Esophagus squamous epithelium (tissue), 5 donors: ENCODE measurements around the gene SLC35E2B. TPM values are rescaled to one million over a fixed set of nuclear protein-coding genes. Genes with fewer than 3 reads are reported as not detected.
A peak's percentile ranks its signal among the peaks of the same experiment; 100 is the strongest.

ENCODE experiments used
- DNase-seq: peaks from one replicate; lab custom pipeline; 2025; lab: John Stamatoyannopoulos, UW
- H3K27ac ChIP-seq, 4 donors: fragments of 200-600 bp; sonication (generic); one replicate each; pipeline ENCODE4 v1.5.1; 2016 to 2019; ENCODE audit warnings: mild to moderate bottlenecking in 1 of 4
- H3K27me3 ChIP-seq, 4 donors: fragments of 200-600 bp; sonication (generic); 1 replicate in 3 of 4; 2 replicates in 1 of 4; pipeline versions ENCODE4 v1.5.1 to v1.6.0; 2017 to 2021; ENCODE audit warnings: antibody characterized with exemption in 1 of 4
- H3K36me3 ChIP-seq, 3 donors: fragments of 200-600 bp; sonication (generic); one replicate each; pipeline ENCODE4 v1.5.1; 2016 to 2019
- H3K4me1 ChIP-seq, 3 donors: fragments of 200-600 bp; sonication (generic); one replicate each; pipeline ENCODE4 v1.5.1; 2017 to 2019
- H3K4me3 ChIP-seq, 4 donors: fragments of 200-600 bp; sonication (generic); 1 replicate in 3 of 4; 2 replicates in 1 of 4; pipeline ENCODE4 v1.5.1; 2016 to 2019; ENCODE audit warnings: mild to moderate bottlenecking in 2 of 4, moderate library complexity in 1 of 4
- H3K9me3 ChIP-seq, 3 donors: fragments of 200-600 bp; sonication (generic); one replicate each; pipeline ENCODE4 v1.5.1; 2016 to 2019
- POLR2A ChIP-seq, 4 donors: fragments of 450-650 bp; IDR thresholded peaks; one replicate each; pipeline ENCODE4 v1.6.1; 2017; ENCODE audit warnings: antibody characterized with exemption in 4 of 4, mild to moderate bottlenecking in 4 of 4, moderate library complexity in 3 of 4
- WGBS, 2 donors: methylation state at CpG; one replicate each; pipeline ENCODE4 v1.1.5; 2018; 5-methylcytosine and 5-hydroxymethylcytosine counted together
- intact Hi-C: fragments of 100-400 bp; cut with DNase I; formaldehyde crosslinking; loops from one replicate; pipeline ENCODE4 v1.15.0; 2022
- total RNA-seq, 4 donors: library from RNA; depleted of rRNA; stranded (reverse); fragments of >200 nt; gene quantifications; one replicate each; pipeline ENCODE4 v1.1.0, GENCODE V29; 2016
- TF ChIP-seq, protein P1 (sequence below), 6 experiments: fragments of 450-650 bp in 4 of 6; fragments of 200-600 bp in 2 of 6; sonication (generic) in 2 of 6; IDR thresholded peaks; one replicate each; pipeline ENCODE4 v1.5.1; 2016 to 2019; ENCODE audit warnings: antibody characterized with exemption in 6 of 6, mild to moderate bottlenecking in 4 of 6, moderate library complexity in 4 of 6
- donor health status: DM: yes; HTN: yes; CAD: no.

The SLC35E2B gene
- total RNA-seq, 4 donors from 2014 or later, result 13.2 to 34.3 (median 25.7) TPM

DNA sequence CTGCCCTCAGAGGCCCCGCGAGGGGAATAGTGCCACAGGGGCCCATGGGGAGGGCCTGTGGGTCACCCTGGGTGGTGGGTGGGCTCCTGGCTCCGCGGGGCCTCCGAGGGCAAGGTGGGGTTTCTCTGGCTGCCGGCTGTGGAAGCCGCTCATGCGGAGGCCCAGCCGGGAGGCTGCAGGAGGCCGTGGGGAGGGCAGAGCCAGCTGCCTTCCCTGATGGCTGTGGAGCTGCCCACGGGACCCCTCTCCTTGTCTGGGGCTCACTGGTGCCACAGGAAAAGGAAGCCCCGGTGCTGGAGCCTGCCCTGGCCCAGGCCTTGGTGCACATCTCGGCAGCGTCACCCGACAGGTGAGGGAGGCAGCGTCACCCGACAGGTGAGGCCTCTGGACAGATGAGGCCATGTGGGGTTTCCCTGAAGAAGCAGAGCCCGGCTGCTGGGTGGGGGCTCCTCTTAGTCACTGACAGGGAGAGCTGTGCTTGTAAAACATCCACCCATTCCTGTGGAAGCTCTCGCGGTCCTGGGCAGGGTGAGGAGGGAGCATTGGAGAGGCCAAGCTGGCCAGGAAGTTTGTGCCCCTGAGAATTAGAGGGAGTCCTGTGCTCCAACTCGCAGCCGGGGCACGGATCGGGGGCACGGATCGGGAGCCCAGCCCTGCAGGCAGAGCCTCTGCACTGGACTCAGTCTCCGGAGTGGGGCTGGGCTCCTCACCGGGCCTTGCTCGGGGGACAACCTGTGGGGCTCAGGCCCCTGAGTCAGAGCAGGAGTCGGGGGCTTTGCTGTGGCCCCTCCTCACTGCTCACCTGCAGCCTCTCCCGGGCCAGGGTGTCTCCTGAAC, 71.2 kb downstream of the SLC35E2B start:
- TF ChIP-seq, protein P1, sequence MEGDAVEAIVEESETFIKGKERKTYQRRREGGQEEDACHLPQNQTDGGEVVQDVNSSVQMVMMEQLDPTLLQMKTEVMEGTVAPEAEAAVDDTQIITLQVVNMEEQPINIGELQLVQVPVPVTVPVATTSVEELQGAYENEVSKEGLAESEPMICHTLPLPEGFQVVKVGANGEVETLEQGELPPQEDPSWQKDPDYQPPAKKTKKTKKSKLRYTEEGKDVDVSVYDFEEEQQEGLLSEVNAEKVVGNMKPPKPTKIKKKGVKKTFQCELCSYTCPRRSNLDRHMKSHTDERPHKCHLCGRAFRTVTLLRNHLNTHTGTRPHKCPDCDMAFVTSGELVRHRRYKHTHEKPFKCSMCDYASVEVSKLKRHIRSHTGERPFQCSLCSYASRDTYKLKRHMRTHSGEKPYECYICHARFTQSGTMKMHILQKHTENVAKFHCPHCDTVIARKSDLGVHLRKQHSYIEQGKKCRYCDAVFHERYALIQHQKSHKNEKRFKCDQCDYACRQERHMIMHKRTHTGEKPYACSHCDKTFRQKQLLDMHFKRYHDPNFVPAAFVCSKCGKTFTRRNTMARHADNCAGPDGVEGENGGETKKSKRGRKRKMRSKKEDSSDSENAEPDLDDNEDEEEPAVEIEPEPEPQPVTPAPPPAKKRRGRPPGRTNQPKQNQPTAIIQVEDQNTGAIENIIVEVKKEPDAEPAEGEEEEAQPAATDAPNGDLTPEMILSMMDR (IDR thresholded peaks at IDR 0.05), result no peak
- TF ChIP-seq POLR2A (IDR thresholded peaks at IDR 0.05), result no peak
- Histone ChIP-seq H3K36me3 (peaks cover 0 to 54% (median 3%) of the 10 kb centered on the region in 3 donors), H3K27me3 (no peaks in the 10 kb centered on the region), H3K9me3 (no peaks in the 10 kb centered on the region), H3K4me3 (no peak overlapping the region), H3K4me1 (peaks cover 14 to 64% (median 14%) of the 10 kb centered on the region in 3 donors), H3K27ac (peak overlapping the region in 3 of 4 donors; percentile 42 to 59 (median 51))
- intact Hi-C loops, result no loop called here
- no peak for DNase-seq
- no CpG with 5 or more reads among the region's 31 CpGs for WGBS, 2 donors

DNA sequence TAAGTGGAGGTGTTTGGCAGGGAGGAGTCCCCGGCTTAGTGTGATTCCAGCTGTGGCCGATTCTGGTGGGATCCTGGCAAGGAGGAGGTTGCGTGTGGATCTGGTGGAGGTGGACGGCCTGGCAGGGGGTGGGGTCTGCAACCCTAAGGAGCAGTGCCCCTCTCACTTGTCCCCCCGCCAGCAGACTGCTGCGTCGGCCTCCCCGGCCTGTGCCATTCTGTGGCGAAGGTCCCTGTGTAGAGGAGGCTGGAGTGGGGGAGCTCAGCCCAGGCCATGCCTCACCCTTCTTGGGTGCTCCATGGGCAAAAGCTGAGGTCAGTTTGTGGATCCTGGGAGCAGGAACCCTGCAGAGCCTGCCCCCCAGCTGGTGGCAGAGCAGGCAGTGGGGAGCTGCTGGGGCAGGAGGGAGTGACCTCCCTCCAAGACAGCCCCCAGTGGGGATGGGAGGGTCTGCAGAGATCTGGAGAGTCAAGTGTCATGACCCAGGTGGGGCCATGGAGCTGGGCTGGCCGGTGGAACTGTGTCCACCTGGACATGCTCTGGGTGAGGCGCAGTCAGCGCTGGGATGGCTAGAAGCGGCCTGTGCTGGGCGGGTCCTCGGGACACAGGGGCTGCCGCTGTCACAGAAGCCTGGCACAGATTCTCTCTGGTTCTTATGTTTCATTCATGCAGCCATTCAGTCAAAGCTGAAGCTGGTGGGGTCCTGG, 72.0 kb downstream of the SLC35E2B start:
- no peaks in the 10 kb centered on the region for H3K27me3 ChIP-seq
- H3K4me3 ChIP-seq, result no peak overlapping the region
- DNase-seq, result no peak
- no peaks in the 10 kb centered on the region for H3K9me3 ChIP-seq
- TF ChIP-seq, protein P1 (IDR thresholded peaks at IDR 0.05), result no peak
- TF ChIP-seq POLR2A (IDR thresholded peaks at IDR 0.05), result no peak
- intact Hi-C loops, result no loop called here
- no peak overlapping the region for H3K27ac ChIP-seq
- H3K4me1 ChIP-seq, result peaks cover 15 to 60% (median 17%) of the 10 kb centered on the region in 3 donors
- WGBS, 2 donors, result 91% methylated on average over 12 of the region's 16 CpGs; no CpG with 5 or more reads in 1 of the 2 donors
- H3K36me3 ChIP-seq, result peaks cover 0 to 52% (median 3%) of the 10 kb centered on the region in 3 donors

DNA sequence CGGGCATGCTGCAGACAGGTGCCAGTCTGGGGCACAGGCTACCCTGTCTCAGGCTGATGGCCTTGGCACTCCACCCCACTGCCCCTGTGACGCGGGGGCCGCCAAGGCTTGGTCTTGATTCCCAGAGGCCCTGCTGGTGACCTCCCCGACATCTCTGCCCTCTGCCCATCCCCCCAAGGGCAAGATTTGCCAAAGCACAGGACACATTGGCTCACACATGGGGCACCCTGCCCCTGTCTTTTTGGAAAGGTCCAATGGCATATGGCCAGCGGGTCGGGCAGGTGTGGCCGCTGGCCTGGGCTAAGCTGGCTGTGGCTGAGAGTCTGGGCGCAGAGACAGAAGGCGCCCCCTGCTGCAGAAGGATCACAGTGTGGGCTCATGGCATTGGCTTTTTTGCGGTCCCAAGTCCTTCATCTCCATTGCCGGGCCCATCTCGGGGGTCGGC, 72.7 kb downstream of the SLC35E2B start:
- no peak for DNase-seq
- Histone ChIP-seq H3K9me3 (no peaks in the 10 kb centered on the region), H3K27ac (no peak overlapping the region), H3K27me3 (no peaks in the 10 kb centered on the region), H3K4me1 (peaks cover 15 to 61% (median 17%) of the 10 kb centered on the region in 3 donors), H3K36me3 (peaks cover 0 to 45% (median 3%) of the 10 kb centered on the region in 3 donors), H3K4me3 (no peak overlapping the region)
- intact Hi-C loops, result no loop called here
- no peak for TF ChIP-seq POLR2A (IDR thresholded peaks at IDR 0.05)
- TF ChIP-seq, protein P1 (IDR thresholded peaks at IDR 0.05), result peak in 1 of 6 experiments; percentile 22
- WGBS, 2 donors, result 87 to 89% methylated on average over 3 to 7 of the region's 14 CpGs

DNA sequence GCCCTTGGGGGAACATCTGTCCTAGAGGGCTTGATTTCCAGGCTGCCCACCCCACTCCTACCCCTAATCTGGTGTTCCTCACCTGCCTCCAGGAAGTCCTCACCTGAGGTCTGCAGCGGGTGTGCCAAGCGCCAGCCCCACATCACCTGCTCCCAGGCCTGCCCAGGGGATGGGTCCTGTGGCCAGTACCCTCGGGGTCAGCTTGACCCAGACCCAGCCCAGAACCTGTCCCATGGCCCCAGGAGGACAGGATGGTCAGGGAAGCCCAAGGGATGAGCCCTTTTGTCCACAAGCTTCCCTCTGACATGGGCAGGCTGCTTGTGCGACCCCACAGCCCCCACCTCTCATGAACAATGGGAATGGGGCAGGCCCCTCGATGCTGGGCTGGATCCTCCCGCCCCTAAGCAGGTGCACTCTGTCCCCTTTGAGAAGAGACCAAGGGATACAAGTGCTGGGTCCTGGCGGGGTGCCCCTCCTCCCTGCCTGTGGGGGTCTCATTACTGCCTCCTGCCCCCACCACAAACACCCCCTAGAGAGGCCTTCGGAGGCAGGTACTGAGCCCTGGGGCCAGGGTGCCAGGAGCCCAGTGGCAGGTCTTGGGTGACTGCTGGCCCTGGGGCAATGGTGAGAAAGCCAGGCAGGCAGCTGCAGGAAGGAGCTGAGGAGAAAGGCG, 74.1 kb downstream of the SLC35E2B start:
- intact Hi-C loops, result no loop called here
- H3K4me1 ChIP-seq, result peaks cover 27 to 75% (median 28%) of the 10 kb centered on the region in 3 donors
- no peaks in the 10 kb centered on the region for H3K9me3 ChIP-seq
- TF ChIP-seq, protein P1 (IDR thresholded peaks at IDR 0.05), result no peak
- TF ChIP-seq POLR2A (IDR thresholded peaks at IDR 0.05), result no peak
- WGBS, 2 donors, result 100% methylated on average over 1 of the region's 9 CpGs; no CpG with 5 or more reads in 1 of the 2 donors
- no peak overlapping the region for H3K4me3 ChIP-seq
- DNase-seq, result no peak
- H3K36me3 ChIP-seq, result peaks cover 0 to 33% (median 3%) of the 10 kb centered on the region in 3 donors
- no peaks in the 10 kb centered on the region for H3K27me3 ChIP-seq
- no peak overlapping the region for H3K27ac ChIP-seq
